Loucy (cell line): ENCODE measurements around the gene RTCB.
A peak's percentile ranks its signal among the peaks of the same experiment; 100 is the strongest.

Experiments
- H2AFZ ChIP-seq: fragments of 200-600 bp; sonication (generic); 2 replicates; pipeline ENCODE4 v1.6.0; 2016; ENCODE audit warnings: antibody characterized with exemption, mild to moderate bottlenecking, low read length, moderate library complexity
- H3F3A ChIP-seq: fragments of 200-600 bp; 2 replicates; pipeline ENCODE4 v1.6.0; 2016; ENCODE audit warnings: antibody characterized with exemption, low read depth, mild to moderate bottlenecking
- H3K27me3 ChIP-seq: fragments of 200-600 bp; sonication (generic); 2 replicates; pipeline ENCODE4 v1.6.1; 2014; ENCODE audit warnings: low read length, mild to moderate bottlenecking; ENCODE audit not compliant: insufficient read depth, poor library complexity, severe bottlenecking
- H3K36me3 ChIP-seq: fragments of 200-600 bp; sonication (generic); 2 replicates; pipeline ENCODE4 v1.6.1; 2016; ENCODE audit warnings: low read length; ENCODE audit not compliant: insufficient read depth
- H3K4me1 ChIP-seq: fragments of 200-600 bp; sonication (generic); 2 replicates; pipeline ENCODE4 v1.5.1; 2014; ENCODE audit warnings: low read length, mild to moderate bottlenecking; ENCODE audit not compliant: insufficient read depth, poor library complexity, severe bottlenecking
- H3K4me2 ChIP-seq: fragments of 200-600 bp; sonication (generic); 2 replicates; pipeline ENCODE4 v1.6.0; 2014; ENCODE audit warnings: antibody characterized with exemption, low read length, low read depth, mild to moderate bottlenecking; ENCODE audit not compliant: poor library complexity, severe bottlenecking
- H3K4me3 ChIP-seq: fragments of 200-600 bp; sonication (generic); 2 replicates; pipeline ENCODE4 v1.5.1; 2014; ENCODE audit warnings: low read length, mild to moderate bottlenecking, mixed read lengths; ENCODE audit not compliant: poor library complexity, severe bottlenecking
- H3K79me2 ChIP-seq: fragments of 200-600 bp; sonication (generic); 2 replicates; pipeline ENCODE4 v1.6.1; 2014; ENCODE audit warnings: low read length; ENCODE audit not compliant: insufficient read depth
- H3K9ac ChIP-seq: fragments of 200-600 bp; sonication (generic); 2 replicates; pipeline ENCODE4 v1.6.0; 2014; ENCODE audit warnings: mild to moderate bottlenecking, low read depth, low read length, moderate library complexity; ENCODE audit not compliant: poor library complexity, severe bottlenecking
- H3K9me2 ChIP-seq: fragments of 200-600 bp; sonication (generic); replicated peaks from 2 replicates; pipeline ENCODE4 v1.6.1; 2016; ENCODE audit warnings: low read depth, low read length, mixed read lengths
- H3K9me3 ChIP-seq: fragments of 200-600 bp; sonication (generic); 2 replicates; pipeline ENCODE4 v1.6.1; 2014; ENCODE audit warnings: mild to moderate bottlenecking, antibody characterized with exemption, low read length, low read depth; ENCODE audit not compliant: insufficient read depth
- H4K20me1 ChIP-seq: fragments of 200-600 bp; sonication (generic); 2 replicates; pipeline ENCODE4 v1.6.0; 2014; ENCODE audit warnings: antibody characterized with exemption, low read length, mild to moderate bottlenecking; ENCODE audit not compliant: insufficient read depth, poor library complexity, severe bottlenecking
- CTCF ChIP-seq: fragments of 200-600 bp; sonication (generic); conservative IDR thresholded peaks from 2 replicates; pipeline ENCODE4 v1.5.1; 2014; ENCODE audit warnings: mild to moderate bottlenecking, antibody characterized with exemption, low read length
- EZH2phosphoT487 ChIP-seq: fragments of 200-600 bp; IDR thresholded peaks from 2 replicates; pipeline ENCODE4 v1.6.1; 2018; ENCODE audit warnings: antibody characterized with exemption, mild to moderate bottlenecking, moderate library complexity, borderline replicate concordance

The RTCB gene

DNA sequence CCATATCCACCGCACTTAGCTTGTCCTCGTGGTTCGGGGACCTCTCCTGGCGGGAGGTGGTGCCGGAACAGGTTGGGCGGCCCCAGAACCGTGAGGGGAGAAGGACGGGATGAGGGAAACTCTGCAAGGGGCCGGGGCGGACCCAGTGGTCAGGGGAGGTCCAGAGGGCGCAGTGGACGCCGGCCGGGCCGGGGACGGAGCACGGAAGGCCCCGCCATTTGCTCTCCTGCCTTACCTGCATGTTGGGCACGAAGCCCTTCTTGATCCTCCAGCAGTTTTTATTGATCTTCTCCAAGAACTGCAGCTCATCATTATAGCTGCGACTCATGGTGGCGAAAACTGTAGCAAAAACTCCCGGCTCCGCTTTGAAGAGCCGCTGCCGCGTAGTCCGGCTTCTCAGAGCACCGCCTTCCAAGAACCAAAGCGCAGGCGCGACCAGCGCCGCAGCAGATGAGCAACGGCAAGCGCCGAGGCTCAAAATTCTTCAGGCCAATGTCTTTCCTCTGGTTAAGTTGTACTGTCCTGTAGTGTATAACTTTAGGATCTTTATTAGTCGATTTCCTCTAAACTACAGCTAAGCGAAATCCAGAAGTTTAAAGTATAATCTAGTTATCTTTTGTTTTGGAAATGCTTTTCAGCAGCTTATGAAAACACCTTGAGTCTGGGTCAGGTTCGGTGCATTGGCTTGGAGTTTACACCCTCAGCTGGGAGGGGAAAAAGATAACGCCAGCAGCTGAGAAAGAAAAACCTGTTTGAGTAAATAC is at the start of gene RTCB:
Gene RTCB (minus strand): TSS at position 419 of the 764 bp plus-strand sequence. CDS start 91 bp downstream, at position 328.
- TF ChIP-seq EZH2phosphoT487 (no peak), CTCF (0 out of 2 replicates have a peak, but pooled peaks have one; percentile 8)
- H3K4me1 ChIP-seq: peaks cover 22% of the 10 kb centered on the region
- H3K27me3 ChIP-seq: no peaks in the 10 kb centered on the region
- H3F3A ChIP-seq: no peaks in the 10 kb centered on the region
- H3K9me2 ChIP-seq: no peaks in the 10 kb centered on the region
- H3K79me2 ChIP-seq: peaks cover 46% of the 10 kb centered on the region
- peaks cover 27% of the 10 kb centered on the region for H4K20me1 ChIP-seq
- peak within 1 kb of the TSS; percentile 91 for H3K4me3 ChIP-seq
- peak within 1 kb of the TSS; percentile 95 for H3K9ac ChIP-seq
- H3K4me2 ChIP-seq: peak within 1 kb of the TSS; percentile 83
- peaks cover 16% of the 10 kb centered on the region; the same call in 1 of the 2 replicates for H3K36me3 ChIP-seq
- H2AFZ ChIP-seq: peak within 1 kb of the TSS; percentile 97
- H3K9me3 ChIP-seq: no peaks in the 10 kb centered on the region

- Histone ChIP-seq H3K36me3 (no peaks in the 10 kb centered on the region), H3K9me3 (no peaks in the 10 kb centered on the region), H3K4me2 (no peak overlapping the region), H3K9me2 (no peaks in the 10 kb centered on the region), H2AFZ (no peak overlapping the region), H4K20me1 (no peaks in the 10 kb centered on the region), H3K9ac (no peak overlapping the region), H3K79me2 (no peaks in the 10 kb centered on the region), H3K4me3 (no peak overlapping the region), H3K27me3 (no peaks in the 10 kb centered on the region), H3K4me1 (no peaks in the 10 kb centered on the region), H3F3A (no peaks in the 10 kb centered on the region)
- TF ChIP-seq CTCF: no peak
- no peak for TF ChIP-seq EZH2phosphoT487
Measured at GRCh38 chr22:32457031-32457430, 45.0 kb upstream of the RTCB start.

- no peak for TF ChIP-seq EZH2phosphoT487
- no peak for TF ChIP-seq CTCF
- Histone ChIP-seq H2AFZ (no peak overlapping the region), H3K9me3 (no peaks in the 10 kb centered on the region), H3F3A (no peaks in the 10 kb centered on the region), H3K36me3 (no peaks in the 10 kb centered on the region), H3K4me1 (no peaks in the 10 kb centered on the region), H3K9ac (no peak overlapping the region), H3K9me2 (no peaks in the 10 kb centered on the region), H4K20me1 (no peaks in the 10 kb centered on the region), H3K4me3 (no peak overlapping the region), H3K27me3 (no peaks in the 10 kb centered on the region), H3K79me2 (no peaks in the 10 kb centered on the region), H3K4me2 (no peak overlapping the region)
Measured at GRCh38 chr22:32448980-32449379, 36.9 kb upstream of the RTCB start.
